ENCODE data around the gene RTKN.

Gene RTKN

DNA sequence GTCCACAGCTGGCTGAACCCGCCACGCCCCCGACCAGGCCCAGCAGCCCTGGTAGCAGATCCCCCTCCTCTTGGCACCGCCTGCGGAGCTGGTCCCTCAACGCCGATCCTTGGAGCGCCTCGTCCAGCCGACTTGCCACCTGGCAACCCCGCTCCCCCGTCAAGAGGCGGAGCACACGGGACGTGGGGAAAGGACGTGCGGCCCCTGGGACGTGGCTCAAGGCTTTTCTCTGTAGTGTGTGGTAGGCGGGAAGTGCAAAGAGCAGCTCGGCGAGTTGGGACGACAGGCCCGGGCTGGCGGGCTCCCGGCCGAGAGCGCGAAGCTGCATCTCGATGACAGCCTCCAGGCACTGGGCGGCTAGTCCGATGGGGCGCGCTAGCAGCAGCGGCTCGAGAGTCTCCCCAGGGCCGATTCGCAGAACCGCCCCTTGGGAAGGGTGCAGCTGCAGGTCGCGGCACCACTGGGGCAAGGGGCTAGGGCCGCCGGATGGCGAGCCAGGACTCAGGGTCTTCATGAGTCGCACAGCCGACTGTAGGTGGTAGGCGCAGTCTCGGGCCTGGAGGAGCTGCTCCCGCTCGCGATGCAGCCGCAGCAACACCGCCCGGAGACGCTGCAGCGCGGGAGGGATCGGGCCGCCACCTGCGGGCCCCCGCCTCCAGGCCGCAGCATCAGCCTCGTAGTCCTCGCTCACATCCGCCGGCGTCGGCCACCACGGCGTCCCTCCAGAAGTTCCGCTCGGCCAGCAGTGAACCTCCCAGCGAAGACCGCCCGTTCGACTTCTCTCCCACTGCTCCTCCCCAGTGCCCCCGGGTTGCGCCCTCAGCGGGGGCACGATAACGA lies 40.4 kb upstream of the RTKN start:
- peak overlapping the region; percentile 94 for H3K4me3 ChIP-seq (ENCODE audit: low read depth, low read length)
- DNase-seq (ENCODE audit: low read depth): no peak
- TF ChIP-seq, protein P1, sequence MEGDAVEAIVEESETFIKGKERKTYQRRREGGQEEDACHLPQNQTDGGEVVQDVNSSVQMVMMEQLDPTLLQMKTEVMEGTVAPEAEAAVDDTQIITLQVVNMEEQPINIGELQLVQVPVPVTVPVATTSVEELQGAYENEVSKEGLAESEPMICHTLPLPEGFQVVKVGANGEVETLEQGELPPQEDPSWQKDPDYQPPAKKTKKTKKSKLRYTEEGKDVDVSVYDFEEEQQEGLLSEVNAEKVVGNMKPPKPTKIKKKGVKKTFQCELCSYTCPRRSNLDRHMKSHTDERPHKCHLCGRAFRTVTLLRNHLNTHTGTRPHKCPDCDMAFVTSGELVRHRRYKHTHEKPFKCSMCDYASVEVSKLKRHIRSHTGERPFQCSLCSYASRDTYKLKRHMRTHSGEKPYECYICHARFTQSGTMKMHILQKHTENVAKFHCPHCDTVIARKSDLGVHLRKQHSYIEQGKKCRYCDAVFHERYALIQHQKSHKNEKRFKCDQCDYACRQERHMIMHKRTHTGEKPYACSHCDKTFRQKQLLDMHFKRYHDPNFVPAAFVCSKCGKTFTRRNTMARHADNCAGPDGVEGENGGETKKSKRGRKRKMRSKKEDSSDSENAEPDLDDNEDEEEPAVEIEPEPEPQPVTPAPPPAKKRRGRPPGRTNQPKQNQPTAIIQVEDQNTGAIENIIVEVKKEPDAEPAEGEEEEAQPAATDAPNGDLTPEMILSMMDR (conservative IDR thresholded peaks at IDR 0.05; ENCODE audit: low read depth, low read length): no peak

DNA sequence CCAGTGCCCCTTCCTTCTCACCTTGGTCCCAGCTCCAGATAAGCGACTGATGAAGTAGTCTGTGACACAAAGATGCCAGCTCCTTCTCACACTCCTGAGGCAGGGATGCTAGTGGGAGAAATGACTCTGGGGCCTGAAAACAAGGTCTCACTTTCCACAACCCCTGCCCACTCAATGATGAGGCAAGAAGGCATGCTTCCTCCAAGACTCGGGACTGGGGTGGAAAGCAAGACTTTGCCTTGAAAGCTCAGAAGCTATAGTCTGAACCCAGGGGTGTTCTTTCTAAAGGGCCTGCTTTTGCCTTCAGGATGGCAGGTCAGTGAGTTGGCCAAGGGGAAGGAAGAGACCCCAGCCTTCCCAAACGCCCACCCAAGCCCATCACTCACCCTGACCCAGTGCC lies 39.7 kb upstream of the RTKN start:
- TF ChIP-seq, protein P1 (conservative IDR thresholded peaks at IDR 0.05; ENCODE audit: low read depth, low read length): no peak
- DNase-seq (ENCODE audit: low read depth): no peak
- H3K4me3 ChIP-seq (ENCODE audit: low read depth, low read length): peak overlapping the region; percentile 94

DNA sequence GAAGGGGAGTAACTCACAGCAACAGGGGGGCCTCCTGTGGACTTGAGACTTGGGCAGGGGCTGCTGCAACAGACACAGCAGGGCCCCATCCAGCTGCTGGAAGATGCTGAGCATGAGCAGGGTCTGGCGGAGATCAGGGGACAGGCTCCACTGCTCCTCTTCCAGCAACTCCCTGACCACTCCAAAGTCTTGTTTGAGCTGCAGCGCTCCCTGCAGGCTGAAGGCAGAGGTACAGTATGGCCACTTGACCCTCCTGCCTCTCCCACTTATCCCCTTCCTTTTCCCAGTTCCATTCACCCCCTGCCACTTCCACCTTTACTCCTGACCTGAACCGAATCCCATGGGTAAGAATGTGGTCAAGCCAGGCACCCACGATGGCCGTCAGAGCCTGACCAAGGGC lies 33.2 kb upstream of the RTKN start:
- TF ChIP-seq, protein P1 (conservative IDR thresholded peaks at IDR 0.05; ENCODE audit: low read depth, low read length): peak; percentile 56
- no peak for DNase-seq (ENCODE audit: low read depth)
- H3K4me3 ChIP-seq (ENCODE audit: low read depth, low read length): no peak overlapping the region

DNA sequence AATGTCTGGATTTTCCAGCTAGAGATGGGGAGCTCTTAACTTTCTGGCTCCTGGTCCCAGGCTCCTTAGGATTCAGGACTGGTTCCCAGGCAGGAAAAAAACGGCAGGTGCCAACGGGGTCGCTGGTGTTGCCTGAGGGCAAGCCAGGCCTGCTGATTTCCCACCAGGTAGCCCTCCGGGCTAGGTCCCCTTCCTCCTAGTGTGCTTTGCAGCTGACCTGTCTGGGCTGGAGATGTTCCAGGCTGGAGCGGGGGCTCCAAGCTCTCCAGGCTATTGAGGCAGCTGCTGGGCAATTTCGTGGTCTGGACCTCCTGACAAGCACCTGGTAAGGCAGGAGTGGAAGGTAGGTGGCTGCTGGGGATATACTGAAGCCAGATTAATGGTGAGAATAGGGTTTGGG lies 32.7 kb upstream of the RTKN start:
- DNase-seq (ENCODE audit: low read depth): no peak
- TF ChIP-seq, protein P1 (conservative IDR thresholded peaks at IDR 0.05; ENCODE audit: low read depth, low read length): no peak
- H3K4me3 ChIP-seq (ENCODE audit: low read depth, low read length): no peak overlapping the region

DNA sequence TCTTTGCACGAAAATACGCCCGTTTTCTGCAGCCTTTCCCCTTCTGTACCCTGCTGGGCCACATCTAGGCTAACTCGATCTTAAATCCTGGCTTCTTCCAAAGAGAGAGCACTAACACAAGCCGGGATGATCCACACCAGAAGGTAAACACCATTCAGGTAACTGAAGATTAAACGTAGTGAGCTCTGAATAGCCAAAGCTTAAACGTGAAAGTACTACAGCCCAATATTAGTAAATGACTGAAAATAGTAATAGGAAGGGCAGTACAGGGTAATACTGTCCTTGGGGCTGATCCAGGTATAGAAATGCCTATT lies 31.2 kb upstream of the RTKN start:
- peak overlapping the region; percentile 89 for H3K4me3 ChIP-seq (ENCODE audit: low read depth, low read length)
- TF ChIP-seq, protein P1 (conservative IDR thresholded peaks at IDR 0.05; ENCODE audit: low read depth, low read length): no peak
- no peak for DNase-seq (ENCODE audit: low read depth)

DNA sequence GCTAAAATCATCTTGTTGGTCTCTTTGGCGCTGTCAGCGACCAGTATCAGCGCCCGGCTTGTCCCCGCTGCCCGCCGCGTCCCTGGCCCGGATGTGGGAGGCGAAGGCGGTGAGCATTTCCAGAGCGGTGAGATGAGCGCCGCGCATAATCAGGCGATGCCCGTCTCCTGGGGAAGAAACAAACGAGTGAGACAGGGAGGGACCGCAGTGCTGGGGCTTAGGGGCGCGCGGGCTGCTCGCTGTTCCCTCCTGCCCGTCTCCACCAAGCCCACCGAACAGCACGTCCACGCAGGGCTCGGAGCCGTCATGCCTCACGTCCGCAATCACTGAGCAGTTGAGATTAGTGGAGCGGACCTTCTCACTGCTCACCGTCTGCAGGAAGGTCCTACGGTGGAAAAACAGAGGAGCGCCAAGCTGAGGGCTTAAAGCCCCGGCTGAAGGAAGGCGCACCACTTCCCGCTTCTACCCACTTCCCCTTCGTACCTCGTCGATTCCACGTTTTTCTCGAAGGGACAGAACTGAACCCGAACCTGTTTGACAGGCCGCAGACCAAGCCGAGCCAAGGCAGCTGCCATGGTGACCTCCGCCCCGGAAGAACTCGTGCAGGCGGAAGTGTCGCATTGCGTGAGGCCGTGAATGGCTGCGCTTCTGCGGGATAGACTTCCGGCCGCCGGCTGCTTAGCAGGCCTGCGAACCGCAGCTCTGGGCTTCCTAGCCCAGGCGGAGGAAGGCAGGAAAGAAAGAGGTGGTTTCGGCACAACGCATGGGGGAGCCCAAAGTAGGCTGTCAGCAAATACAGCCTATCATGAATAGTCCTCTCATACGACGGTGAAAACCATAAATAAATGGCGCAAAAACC lies 30.6 kb upstream of the RTKN start, which contains the start of gene MRPL53:
TSS of gene MRPL53 (minus strand) at position 595 of the 859 bp plus-strand sequence. CDS start at position 575, 20 bp downstream.
- peak; percentile 97 for DNase-seq (ENCODE audit: low read depth)
- TF ChIP-seq, protein P1 (conservative IDR thresholded peaks at IDR 0.05; ENCODE audit: low read depth, low read length): no peak
- H3K4me3 ChIP-seq (ENCODE audit: low read depth, low read length): peak within 1 kb of the TSS; percentile 89

All from choroid plexus epithelial cell (primary cell).